ENCODE data around the gene PRR14L. TPM values are rescaled to one million over a fixed set of nuclear protein-coding genes. Genes with fewer than 3 reads are reported as not detected.
A peak's percentile ranks its signal among the peaks of the same experiment; 100 is the strongest.

The PRR14L gene
- total and polyA plus RNA-seq, 2 of the 13 experiments (the other 11 are each of a cell fraction or from before 2014, with no cell fraction given), result 6.6 to 16.5 TPM

GRCh38 chr22:31661851-31662667 is 87.9 kb downstream of the PRR14L start, which contains the start of gene PISD (continued):
- TF ChIP-seq RFX1 (IDR thresholded peaks at IDR 0.05), result no peak
- TF ChIP-seq NCOA1 (CRISPR knock-in tag; IDR thresholded peaks at IDR 0.05), result peak; percentile 65; the same call in 1 of the 2 replicates
- peak; percentile 81 for TF ChIP-seq ZNF44 (CRISPR knock-in tag; IDR thresholded peaks at IDR 0.05)
- no peak for TF ChIP-seq TMF1 (CRISPR knock-in tag; IDR thresholded peaks at IDR 0.05; ENCODE audit: low read depth)
- TF ChIP-seq ZNF704 (CRISPR knock-in tag; IDR thresholded peaks at IDR 0.05; ENCODE audit: borderline replicate concordance), result 0 out of 2 replicates have a peak, but pooled peaks have one; percentile 39
- no peak for TF ChIP-seq MATR3 (CRISPR knock-in tag; IDR thresholded peaks at IDR 0.05)
- TF ChIP-seq ZMYM4 (CRISPR knock-in tag; IDR thresholded peaks at IDR 0.05), result peak; percentile 96
- TF ChIP-seq FOXA1 (IDR thresholded peaks at IDR 0.05), result no peak
- peak; percentile 1; the same call in 1 of the 2 replicates for TF ChIP-seq FOXA1 (CRISPR knock-in tag; IDR thresholded peaks at IDR 0.05)
- peak; percentile 42; the same call in 1 of the 2 replicates for TF ChIP-seq ZNF232 (CRISPR knock-in tag; IDR thresholded peaks at IDR 0.05; ENCODE audit: borderline replicate concordance)
- TF ChIP-seq ZNF709 (CRISPR knock-in tag; IDR thresholded peaks at IDR 0.05), result peak; percentile 88
- TF ChIP-seq ZNF136 (CRISPR knock-in tag; IDR thresholded peaks at IDR 0.05; ENCODE audit: low read depth), result peak; percentile 40; the same call in 1 of the 2 replicates
- peak; percentile 97 for TF ChIP-seq KAT8 (CRISPR knock-in tag; IDR thresholded peaks at IDR 0.05)
- no peak for TF ChIP-seq MYNN (CRISPR knock-in tag; IDR thresholded peaks at IDR 0.05; ENCODE audit: low read depth)
- TF ChIP-seq HMGXB4 (CRISPR knock-in tag; IDR thresholded peaks at IDR 0.05; ENCODE audit: borderline replicate concordance in 1 of 2, low read depth in 1 of 2), result peak; percentile 54 to 61; a peak in 3 of 4 replicates
- TF ChIP-seq REPIN1 (CRISPR knock-in tag; IDR thresholded peaks at IDR 0.05; ENCODE audit: borderline replicate concordance, low read depth), result no peak
- TF ChIP-seq ZNF557 (CRISPR knock-in tag; IDR thresholded peaks at IDR 0.05), result no peak
- TF ChIP-seq HINFP (CRISPR knock-in tag; IDR thresholded peaks at IDR 0.05; ENCODE audit: low read depth), result 0 out of 2 replicates have a peak, but pooled peaks have one; percentile 24
- peak; percentile 98 for TF ChIP-seq YY1 (IDR thresholded peaks at IDR 0.05; ENCODE audit: insufficient read depth, insufficient replicate concordance, low read depth, low read length)
- TF ChIP-seq MXD3 (CRISPR knock-in tag; IDR thresholded peaks at IDR 0.05), result peak; percentile 64; the same call in 1 of the 2 replicates
- no peak for TF ChIP-seq ZNF572 (CRISPR knock-in tag; IDR thresholded peaks at IDR 0.05)
- peak; percentile 70; the same call in 1 of the 2 replicates for TF ChIP-seq ZC3H13 (CRISPR knock-in tag; IDR thresholded peaks at IDR 0.05)
- no peak for TF ChIP-seq ZNF841 (CRISPR knock-in tag; IDR thresholded peaks at IDR 0.05; ENCODE audit: borderline replicate concordance)

All from HepG2 (cell line).